GM18498 (cell line): ENCODE data around the gene IP6K1.
"Not testable (repeated sequence)": the region's sequence is repeated elsewhere in the genome, so short reads cannot be mapped to it uniquely, and the experiment has no call there.

Experiments
- ATAC-seq: cut with Tn5 transposase; IDR thresholded peaks from one replicate; pipeline ENCODE4 v1.9.1; 2021; ENCODE audit warnings: mild to moderate bottlenecking, moderate library complexity; ENCODE audit not compliant: unreplicated experiment

Gene IP6K1

GRCh38 chr3:49769926-49770325 is 16.4 kb downstream of the IP6K1 start:
- no peak for ATAC-seq

DNA sequence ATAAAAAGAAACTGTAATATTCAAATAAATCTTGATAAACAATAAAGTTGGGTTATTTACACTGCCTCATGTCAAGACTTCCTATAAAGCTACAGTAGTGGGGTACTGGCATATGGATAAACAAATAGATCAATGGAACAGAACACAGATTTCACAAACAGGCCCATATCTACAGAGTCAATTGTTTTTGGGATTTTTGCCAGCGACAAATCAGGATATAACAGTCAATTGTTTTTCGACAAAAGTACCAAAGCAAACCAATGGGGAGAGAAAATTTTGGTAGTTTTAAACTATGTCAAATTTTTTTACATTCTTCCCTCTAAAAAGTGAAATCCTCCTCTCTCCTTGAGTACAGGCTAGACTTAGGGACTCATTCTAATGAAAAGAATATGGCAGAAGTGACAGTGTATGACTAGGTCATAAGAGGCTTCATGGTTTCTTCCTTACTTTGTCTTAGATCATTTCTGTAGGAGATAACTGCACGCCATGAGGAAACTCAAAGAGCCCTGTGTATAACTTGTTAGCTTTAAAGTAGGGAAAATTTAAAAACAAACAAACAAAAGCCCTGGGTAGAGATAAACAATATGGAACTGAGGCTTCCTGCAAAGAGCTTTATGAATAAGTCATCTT is 16.9 kb downstream of the IP6K1 start:
- no peak for ATAC-seq

DNA sequence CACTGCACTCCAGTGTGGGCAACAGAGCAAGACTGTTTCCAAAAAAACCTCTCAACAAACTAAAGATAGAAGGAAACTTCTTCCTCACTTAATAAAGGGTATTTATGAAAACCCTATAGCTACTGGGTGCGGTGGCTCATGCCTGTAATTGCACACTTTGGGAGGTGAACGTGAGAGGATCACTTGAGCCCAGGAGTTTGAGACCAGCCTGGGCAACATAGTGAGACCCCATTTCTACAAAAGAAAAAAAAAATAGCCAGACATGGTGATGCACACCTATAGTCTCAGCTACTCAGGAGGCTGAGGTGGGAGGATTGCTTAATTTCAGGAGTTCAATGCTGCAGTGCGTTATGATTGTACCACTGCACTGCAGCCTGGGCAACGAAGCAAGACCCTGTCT is 22.4 kb downstream of the IP6K1 start:
- ATAC-seq, result no peak

DNA sequence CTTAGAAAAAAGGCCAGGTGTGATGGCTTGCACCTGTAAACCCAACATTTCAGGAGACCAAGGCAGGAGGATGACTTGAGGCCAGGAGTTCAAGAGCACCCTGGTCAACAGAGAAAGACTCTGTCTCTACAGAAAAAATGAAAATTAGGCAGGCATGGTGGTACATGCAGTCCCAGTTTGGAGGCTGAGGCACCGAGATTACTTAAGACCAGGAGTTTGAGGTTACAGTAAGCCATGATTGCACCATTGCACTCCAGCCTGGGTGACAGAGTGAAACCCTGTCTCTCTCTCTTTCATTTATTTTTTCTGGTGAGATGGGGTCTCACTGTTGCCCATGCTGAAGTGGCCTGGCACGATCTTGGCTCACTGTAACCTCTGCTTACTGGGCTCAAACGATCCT is 24.7 kb downstream of the IP6K1 start:
- no peak for ATAC-seq

DNA sequence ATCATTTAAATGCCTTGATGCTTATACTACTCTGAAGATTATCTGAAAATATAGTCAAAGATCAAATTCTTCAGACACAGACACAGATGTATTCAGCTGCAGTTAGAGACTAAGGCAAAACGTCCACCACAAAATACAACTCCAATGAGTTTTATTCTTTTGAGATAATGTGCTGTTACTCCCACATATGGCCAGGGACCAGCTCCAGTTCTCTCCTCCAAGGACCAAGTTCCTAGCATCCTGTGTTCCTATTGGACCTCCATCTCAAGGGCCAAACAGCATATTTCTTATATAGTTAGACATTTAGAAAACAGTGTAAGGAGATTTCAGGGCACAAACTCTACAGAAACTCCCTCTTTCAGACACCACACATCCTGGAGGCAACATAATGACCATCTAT is 27.1 kb downstream of the IP6K1 start:
- ATAC-seq, result no peak

DNA sequence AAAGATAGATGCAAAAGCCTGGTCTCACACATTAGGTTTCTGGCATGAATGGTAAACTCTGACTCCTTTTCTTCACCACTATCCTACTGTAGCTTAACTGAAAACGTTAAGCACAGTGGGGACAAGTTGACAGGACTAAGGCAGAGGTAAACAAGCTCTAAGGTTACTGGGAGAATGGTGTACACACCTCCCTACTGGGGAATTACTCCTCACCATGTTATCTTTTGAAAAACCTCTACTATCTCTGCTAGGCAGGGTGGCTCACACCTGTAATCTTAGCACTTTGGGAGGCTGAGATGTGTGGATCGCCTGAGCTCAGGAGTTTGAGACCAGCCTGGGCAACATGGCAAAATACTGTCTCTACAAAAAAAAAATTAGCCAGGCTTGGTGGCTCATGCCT is 29.1 kb downstream of the IP6K1 start:
- no peak for ATAC-seq

- ATAC-seq, result no peak
Observed at GRCh38 chr3:49756036-49756435, 30.3 kb downstream of the IP6K1 start.

- no peak for ATAC-seq
Observed at GRCh38 chr3:49754536-49754935, 31.8 kb downstream of the IP6K1 start.

GRCh38 chr3:49751501-49751900 is 34.8 kb downstream of the IP6K1 start:
- no peak for ATAC-seq

- no peak for ATAC-seq
Observed at GRCh38 chr3:49750056-49750455, 36.3 kb downstream of the IP6K1 start.

DNA sequence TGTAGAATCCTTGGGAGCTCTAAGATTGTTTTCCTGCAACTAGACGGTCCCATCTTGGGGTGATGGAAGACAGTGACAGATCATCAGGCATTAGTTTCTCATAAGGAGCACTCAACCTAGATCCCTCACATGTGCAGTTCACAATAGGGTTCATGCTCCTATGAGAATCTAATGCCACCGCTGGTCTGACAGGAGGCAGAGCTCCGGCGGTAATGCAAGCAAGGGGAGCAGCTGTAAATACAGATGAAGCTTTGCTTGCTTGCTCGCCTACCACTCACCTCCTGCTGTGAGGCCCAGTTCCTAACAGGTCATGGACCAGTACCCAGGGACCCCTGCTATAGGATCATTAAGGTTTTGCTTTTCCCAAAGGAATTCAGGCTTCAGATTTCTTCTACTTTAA is 37.5 kb downstream of the IP6K1 start:
- ATAC-seq, result not testable (repeated sequence)

GRCh38 chr3:49747792-49748480 is 38.4 kb downstream of the IP6K1 start:
- ATAC-seq, result no peak

- no peak for ATAC-seq
Observed at GRCh38 chr3:49745986-49746385, 40.4 kb downstream of the IP6K1 start.

DNA sequence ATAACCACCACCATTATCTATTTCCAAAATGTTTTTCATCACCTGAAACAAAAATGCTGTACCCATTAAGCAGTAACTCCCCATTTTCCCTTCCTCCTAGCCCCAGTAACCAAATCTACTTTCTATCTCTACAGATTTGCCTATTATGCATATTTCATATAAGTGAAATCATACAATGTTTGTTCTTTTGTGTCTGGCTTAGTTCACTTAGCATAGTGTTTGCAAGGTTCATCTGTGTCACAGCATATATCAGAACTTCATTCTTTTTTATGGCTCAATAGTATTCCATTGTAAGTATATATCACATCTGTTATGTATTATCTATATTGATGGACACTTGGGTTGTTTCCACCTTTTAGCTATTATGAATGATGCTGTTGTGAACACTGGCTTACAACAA is 45.9 kb downstream of the IP6K1 start:
- no peak for ATAC-seq

- ATAC-seq, result no peak
Observed at GRCh38 chr3:49738067-49738713, 48.2 kb downstream of the IP6K1 start.

- ATAC-seq, result no peak
Observed at GRCh38 chr3:49734752-49735151, 51.6 kb downstream of the IP6K1 start.

DNA sequence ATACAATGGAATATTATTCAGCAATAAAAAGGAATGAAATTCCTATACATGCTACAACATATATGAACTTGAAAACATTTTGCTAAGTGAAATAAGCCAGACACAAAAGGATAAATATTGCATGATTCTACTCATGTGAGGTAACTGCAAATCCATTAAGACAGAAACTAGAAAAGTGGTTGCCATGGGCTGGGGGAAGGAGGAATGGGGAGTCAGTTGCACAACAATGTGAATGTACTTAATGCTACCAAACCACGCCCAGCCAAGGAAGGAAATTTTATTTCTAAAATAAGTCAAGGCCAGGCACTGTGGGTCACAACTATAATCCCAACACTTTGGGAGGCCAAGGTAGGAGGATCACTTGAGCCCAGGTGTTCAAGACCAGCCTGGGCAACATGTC is 52.8 kb downstream of the IP6K1 start:
- ATAC-seq, result no peak

- no peak for ATAC-seq
Observed at GRCh38 chr3:49732597-49732996, 53.7 kb downstream of the IP6K1 start.

DNA sequence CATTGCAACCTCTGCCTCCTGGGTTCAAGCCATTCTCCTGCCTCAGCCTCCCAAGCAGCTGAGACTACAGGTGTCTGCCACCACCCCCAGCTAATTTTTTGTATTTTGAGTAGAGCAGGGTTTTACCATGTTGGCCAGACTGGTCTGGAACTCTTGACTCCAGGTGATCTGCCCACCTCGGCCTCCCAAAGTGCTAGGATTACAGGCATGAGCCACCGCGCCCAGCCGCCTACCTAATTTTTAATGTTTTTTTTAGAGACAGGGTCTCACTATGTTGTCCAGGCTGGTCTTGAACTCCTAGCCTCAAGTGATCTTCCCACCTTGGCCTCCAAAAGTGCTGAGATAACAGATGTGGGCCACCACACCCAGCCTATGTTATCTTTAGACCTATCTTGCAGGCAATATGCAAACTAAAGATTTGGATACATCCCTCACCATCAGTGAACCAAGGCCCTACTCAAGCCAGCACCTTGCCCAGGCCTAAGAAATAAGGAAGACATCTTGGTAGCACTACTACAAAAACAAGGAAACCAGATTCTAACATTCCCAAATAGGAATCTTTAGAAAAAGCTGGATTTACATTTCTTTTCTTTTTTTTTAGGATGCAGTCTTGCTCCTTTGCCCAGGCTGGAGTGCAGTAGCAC is 56.3 kb downstream of the IP6K1 start:
- no peak for ATAC-seq

DNA sequence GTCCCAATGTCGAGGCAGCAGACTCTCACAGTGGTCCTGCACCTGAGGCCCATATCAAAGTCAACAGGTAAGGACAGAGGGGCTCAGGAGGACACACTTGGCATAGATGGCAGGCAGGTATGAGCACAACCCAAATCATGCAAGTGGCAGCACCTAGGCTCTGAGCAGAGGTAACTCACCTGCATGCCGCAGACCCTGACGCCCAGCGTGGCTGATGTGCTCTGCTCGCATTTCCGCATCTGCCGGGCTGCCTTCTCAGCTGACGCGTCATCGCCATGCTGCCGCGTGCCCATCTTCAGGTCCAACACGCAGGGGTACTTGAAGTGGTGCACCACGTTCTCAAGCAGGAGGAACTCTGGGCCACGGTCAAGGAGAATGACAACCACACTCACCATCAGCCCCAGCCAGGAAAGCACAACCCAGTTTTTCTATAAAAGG is 58.4 kb downstream of the IP6K1 start:
- ATAC-seq, result no peak

DNA sequence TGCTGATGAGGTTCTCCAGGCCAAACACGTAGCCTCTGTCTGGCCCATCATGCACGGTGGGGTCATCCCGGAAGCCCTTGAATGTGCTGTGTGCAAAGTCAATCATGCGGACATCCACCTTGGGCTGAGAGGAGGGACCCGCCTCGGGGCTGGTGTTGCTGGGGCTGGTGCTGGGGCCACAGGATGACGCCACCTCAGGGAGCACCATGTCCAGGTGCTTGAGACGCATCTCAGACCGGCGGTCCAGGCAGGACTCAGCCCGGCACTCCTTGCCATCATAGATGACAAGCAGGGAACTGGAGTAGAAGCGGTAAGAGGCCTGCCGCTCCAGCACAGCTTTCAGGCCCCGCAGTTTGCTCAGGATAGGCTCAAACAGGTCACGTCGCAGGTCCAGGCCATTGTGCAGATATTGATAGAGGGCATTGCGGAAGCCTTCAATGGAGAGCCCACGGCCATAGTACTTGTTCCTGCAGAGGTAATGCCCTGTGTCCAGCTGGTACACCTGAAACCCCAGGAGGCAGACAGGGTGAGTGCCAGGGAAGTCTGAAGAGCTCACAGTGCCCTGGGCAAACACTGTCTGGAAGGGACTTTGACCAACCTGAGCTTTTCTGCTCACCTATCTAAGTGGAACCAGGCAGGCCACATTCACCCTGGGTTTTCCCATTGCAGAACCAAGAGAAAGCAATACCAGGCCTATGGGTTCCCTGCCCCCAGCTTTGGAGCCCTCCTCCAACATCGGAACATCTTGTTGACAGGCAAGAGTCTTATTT is 59.0 kb downstream of the IP6K1 start:
- no peak for ATAC-seq
